Left ventricle myocardium inferior (tissue), 1 donor: ENCODE results near the gene SETD4. TPM values are rescaled to one million over a fixed set of nuclear protein-coding genes. Genes with fewer than 3 reads are reported as not detected.
"Not testable (repeated sequence)": the region's sequence is repeated elsewhere in the genome, so short reads cannot be mapped to it uniquely, and the experiment has no call there.

Source experiments
- DNase-seq: peaks from one replicate; pipeline ENCODE4 v3.0.0-alpha.2; 2020
- H3K27ac ChIP-seq: fragments of 200-600 bp; replicated peaks from 2 replicates; pipeline ENCODE4 v1.8.0; 2021
- H3K27me3 ChIP-seq: fragments of 200-600 bp; 2 replicates; pipeline ENCODE4 v1.8.0; 2021; ENCODE audit warnings: low read depth
- H3K36me3 ChIP-seq: fragments of 200-600 bp; 2 replicates; pipeline ENCODE4 v1.8.0; 2021
- H3K4me1 ChIP-seq: fragments of 200-600 bp; 2 replicates; pipeline ENCODE4 v1.8.0; 2021
- H3K4me3 ChIP-seq: fragments of 200-600 bp; 2 replicates; pipeline ENCODE4 v1.8.0; 2021; ENCODE audit warnings: mild to moderate bottlenecking, moderate library complexity
- H3K9me3 ChIP-seq: fragments of 200-600 bp; replicated peaks from 2 replicates; pipeline ENCODE4 v1.8.0; 2021
- intact Hi-C: fragments of 100-400 bp; cut with micrococcal nuclease; formaldehyde crosslinking; loops from one replicate; pipeline ENCODE4 v1.11.0; 2022
- total RNA-seq: library from RNA; stranded (reverse); fragmentation: NEBNext Ultra II Directional; extraction: Animal tissue kit (Norgen Biotek cat#: 25700); gene quantifications from one replicate; pipeline ENCODE4 v1.2.1, GENCODE V29; 2021
- TF ChIP-seq, protein P1 (sequence below): fragments of 200-600 bp; IDR thresholded peaks from 2 replicates; pipeline ENCODE4 v1.8.0; 2021; ENCODE audit warnings: antibody characterized with exemption, mild to moderate bottlenecking, borderline replicate concordance
- donor health status: DM: no; HTN: yes; CAD: no; lungs with severe emphysema.

The SETD4 gene
- total RNA-seq, 1 donor from 2014 or later, result 10.1 TPM

DNA sequence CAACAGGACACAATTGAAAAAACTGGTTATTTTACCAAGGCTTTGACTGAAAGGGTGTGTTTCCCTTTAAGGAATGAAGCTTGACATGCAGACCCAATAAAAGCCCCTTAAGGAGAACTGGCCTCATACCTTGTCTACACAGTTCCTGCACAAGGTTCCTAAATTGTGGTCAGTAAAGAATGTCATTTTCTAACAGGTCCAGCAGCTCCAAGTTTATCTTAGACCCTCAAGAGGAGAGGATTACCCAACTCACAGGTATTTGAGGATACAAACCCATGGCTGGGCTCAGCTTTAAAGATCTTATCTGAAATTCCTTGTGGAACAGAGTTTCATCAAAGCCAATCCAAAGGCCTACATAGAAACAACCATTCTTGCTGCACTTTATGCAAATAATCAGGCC is 43.1 kb upstream of the SETD4 start:
- Histone ChIP-seq H3K4me3 (no peak overlapping the region), H3K9me3 (no peaks in the 10 kb centered on the region), H3K4me1 (peaks cover 6% of the 10 kb centered on the region), H3K27ac (no peak overlapping the region), H3K27me3 (peaks cover 77% of the 10 kb centered on the region), H3K36me3 (no peaks in the 10 kb centered on the region)
- intact Hi-C loops, result no loop called here
- DNase-seq, result no peak
- TF ChIP-seq, protein P1, sequence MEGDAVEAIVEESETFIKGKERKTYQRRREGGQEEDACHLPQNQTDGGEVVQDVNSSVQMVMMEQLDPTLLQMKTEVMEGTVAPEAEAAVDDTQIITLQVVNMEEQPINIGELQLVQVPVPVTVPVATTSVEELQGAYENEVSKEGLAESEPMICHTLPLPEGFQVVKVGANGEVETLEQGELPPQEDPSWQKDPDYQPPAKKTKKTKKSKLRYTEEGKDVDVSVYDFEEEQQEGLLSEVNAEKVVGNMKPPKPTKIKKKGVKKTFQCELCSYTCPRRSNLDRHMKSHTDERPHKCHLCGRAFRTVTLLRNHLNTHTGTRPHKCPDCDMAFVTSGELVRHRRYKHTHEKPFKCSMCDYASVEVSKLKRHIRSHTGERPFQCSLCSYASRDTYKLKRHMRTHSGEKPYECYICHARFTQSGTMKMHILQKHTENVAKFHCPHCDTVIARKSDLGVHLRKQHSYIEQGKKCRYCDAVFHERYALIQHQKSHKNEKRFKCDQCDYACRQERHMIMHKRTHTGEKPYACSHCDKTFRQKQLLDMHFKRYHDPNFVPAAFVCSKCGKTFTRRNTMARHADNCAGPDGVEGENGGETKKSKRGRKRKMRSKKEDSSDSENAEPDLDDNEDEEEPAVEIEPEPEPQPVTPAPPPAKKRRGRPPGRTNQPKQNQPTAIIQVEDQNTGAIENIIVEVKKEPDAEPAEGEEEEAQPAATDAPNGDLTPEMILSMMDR, result no peak

DNA sequence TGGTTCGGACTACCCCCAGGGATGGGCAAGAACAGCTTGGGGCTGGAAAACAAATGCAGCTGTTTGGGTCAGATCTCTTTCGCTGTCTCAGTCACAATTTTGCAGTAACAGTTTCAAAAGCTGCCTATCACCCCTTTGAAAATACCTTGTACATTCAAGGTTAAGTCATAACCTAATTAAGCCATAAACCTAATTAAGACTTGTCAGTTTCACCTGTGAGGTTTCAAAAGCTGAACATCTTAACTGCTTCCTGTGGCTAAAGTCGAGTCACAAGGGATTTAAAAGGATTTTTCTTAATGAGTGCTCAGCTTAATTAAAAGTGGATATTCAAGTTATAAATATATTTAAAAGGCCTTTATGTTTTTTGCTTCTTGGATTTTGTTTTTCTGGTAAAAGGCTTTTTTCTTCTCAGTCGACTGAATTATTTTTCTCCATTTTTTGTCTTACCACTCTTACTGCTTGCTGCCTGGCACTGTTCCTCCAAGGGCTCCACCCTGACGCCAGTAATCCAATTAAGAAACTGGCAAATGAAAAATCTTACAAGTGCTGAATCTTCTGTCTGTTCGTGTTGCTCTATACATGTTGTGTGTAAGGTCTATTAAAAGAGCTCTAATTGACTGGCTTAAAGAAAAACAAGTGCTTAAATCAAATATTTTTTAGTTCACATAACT is 40.8 kb upstream of the SETD4 start:
- Histone ChIP-seq H3K9me3 (no peaks in the 10 kb centered on the region), H3K4me3 (no peak overlapping the region), H3K27ac (no peak overlapping the region), H3K27me3 (peaks cover 88% of the 10 kb centered on the region), H3K36me3 (no peaks in the 10 kb centered on the region), H3K4me1 (peaks cover 6% of the 10 kb centered on the region)
- TF ChIP-seq, protein P1, result no peak
- intact Hi-C loops, result no loop called here
- DNase-seq, result no peak

DNA sequence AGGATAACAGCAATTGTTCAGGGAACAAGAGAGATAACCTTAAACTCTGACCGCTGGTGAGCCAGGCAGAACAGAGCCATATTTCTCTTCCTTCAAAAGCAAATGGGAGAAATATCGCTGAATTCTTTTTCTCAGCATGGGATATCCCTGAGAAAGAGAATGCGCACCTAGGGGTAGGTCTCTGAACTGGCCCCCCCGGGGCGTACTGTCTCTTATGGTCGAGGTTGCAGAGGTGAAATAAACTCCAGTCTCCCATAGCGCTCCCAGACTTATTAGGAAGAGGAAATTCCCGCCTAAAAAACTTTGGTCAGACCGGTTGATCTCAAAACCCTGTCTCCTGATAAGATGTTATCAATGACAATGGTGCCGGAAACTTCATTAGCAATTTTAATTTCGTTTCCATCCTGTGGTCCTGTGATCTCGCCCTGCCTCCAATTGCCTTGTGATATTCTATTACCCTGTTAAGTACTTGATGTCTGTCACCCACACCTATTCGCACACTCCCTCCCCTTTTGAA is 39.4 kb upstream of the SETD4 start:
- H3K4me3 ChIP-seq, DNase-seq, H3K9me3 ChIP-seq, H3K36me3 ChIP-seq, intact Hi-C loops, H3K4me1 ChIP-seq, H3K27ac ChIP-seq: not testable (repeated sequence)
- peaks cover 85% of the 10 kb centered on the region for H3K27me3 ChIP-seq

GRCh38 chr21:36099000-36099399 is 38.7 kb upstream of the SETD4 start:
- Histone ChIP-seq H3K27ac (no peak overlapping the region), H3K4me1 (no peaks in the 10 kb centered on the region), H3K9me3 (no peaks in the 10 kb centered on the region), H3K4me3 (no peak overlapping the region), H3K27me3 (peaks cover 85% of the 10 kb centered on the region), H3K36me3 (no peaks in the 10 kb centered on the region)
- intact Hi-C loops, result no loop called here
- DNase-seq, result no peak
- TF ChIP-seq, protein P1, result no peak

DNA sequence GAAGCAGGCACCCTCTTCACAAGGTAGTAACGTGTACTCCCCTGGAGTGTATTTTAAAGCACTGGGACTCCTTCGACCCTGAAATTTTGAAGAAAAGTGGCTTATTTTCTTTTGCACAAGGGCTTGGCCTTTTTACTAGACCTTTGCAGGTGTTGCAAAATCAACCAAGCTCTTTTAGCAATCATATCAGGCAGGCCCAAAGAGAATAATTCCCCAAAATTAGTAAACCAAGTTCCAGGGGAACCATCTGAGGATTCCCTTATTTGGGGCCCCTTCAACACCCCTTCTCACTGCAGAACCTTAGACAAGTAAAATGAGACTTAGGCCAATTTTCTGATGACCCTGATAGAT is 37.8 kb upstream of the SETD4 start:
- intact Hi-C loops, result no loop called here
- H3K27me3 ChIP-seq, result peaks cover 81% of the 10 kb centered on the region
- H3K27ac ChIP-seq, result no peak overlapping the region
- DNase-seq, result no peak
- H3K9me3 ChIP-seq, result peaks cover 8% of the 10 kb centered on the region
- H3K36me3 ChIP-seq, result no peaks in the 10 kb centered on the region
- no peaks in the 10 kb centered on the region for H3K4me1 ChIP-seq
- TF ChIP-seq, protein P1, result no peak
- H3K4me3 ChIP-seq, result no peak overlapping the region

GRCh38 chr21:36097427-36098181 is 37.3 kb upstream of the SETD4 start:
- no peak overlapping the region for H3K27ac ChIP-seq
- no peaks in the 10 kb centered on the region for H3K4me1 ChIP-seq
- no peak for DNase-seq
- intact Hi-C loops, result no loop called here
- no peaks in the 10 kb centered on the region for H3K36me3 ChIP-seq
- H3K4me3 ChIP-seq, result no peak overlapping the region
- peaks cover 11% of the 10 kb centered on the region for H3K9me3 ChIP-seq
- peaks cover 76% of the 10 kb centered on the region for H3K27me3 ChIP-seq
- TF ChIP-seq, protein P1, result no peak
